GM19043 (cell line): ENCODE data around the gene PRDM4.
A peak's percentile ranks its signal among the peaks of the same experiment; 100 is the strongest.
"Not testable (repeated sequence)": the region's sequence is repeated elsewhere in the genome, so short reads cannot be mapped to it uniquely, and the experiment has no call there.

Experiments used
- ATAC-seq: cut with Tn5 transposase; IDR thresholded peaks from one replicate; pipeline ENCODE4 v1.9.1; 2021; ENCODE audit warnings: low read depth; ENCODE audit not compliant: unreplicated experiment

Gene PRDM4

DNA sequence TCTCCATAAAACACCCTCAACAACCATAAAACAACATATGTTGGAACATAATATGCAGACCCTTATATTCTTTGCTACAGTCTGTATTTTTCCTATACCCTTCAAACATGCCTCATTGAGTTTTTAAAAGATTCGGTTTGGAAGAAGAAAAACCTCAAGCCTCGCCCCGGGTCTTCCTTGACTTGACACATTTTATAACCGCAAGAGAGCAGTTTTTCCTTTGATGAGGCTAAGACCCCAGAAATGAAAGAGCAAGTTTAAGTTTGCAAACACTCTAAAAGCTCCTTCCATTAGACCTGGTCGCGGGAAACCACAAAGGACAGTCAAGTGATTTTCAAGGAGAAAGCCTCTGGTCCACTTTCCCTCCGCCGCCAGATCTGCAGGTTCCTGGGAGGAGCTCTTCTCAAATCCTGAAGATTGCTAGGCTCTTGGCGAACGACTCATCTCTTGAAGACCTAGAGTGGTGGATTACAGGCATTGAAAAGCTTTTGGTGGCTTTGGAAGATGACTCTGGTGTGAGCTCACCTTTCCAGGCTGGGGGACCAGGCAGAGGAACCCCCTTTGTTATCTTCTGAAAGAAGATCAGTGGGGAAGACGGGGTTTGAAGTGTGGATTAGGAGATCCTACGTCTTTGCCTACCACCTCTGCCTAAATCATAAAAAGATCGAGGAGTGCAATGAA lies 13.6 kb upstream of the PRDM4 start, which contains the start of gene ASCL4:
Gene ASCL4, plus strand, starts transcription at position 356 of the 681 bp plus-strand sequence. CDS start 515 bp downstream, outside the sequence.
- ATAC-seq: no peak

DNA sequence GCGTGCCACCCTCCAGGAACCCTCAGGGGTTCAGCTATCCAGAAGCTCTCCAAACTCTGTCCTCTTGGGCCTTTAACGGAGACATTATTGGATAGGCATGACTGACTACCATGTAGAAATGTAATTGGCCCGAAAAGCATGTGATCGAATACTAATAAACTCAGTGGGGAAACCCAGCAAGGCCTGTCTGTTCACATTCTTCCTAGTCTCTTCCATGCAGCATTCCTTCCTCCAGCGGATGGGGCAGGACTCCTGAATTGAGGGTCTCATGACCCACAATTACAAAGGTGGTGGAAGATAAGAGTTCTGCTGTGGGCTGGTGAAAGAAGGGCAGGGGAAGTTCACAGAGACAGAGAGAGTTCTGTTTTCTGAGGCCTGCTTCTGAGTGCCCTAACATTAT lies 6.5 kb upstream of the PRDM4 start:
- ATAC-seq: no peak

DNA sequence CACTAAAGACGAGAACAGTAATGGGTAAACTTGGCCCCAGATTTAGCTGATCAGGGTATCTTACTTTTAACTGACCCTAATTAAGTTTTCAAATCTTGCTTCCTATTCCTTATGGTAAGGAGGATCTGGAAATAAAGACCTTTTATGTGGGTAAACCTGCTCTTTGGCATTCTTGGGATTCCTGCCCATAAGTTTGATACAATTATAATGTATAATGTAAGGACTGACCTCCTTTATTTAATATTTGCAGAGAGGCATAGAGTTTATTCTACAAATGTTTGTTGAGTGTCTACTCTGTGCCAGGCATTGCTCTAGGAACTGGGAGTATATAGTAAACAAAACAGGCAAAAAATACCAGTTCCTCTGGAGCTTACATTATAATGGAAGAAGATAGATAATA lies 4.4 kb upstream of the PRDM4 start:
- no peak for ATAC-seq

DNA sequence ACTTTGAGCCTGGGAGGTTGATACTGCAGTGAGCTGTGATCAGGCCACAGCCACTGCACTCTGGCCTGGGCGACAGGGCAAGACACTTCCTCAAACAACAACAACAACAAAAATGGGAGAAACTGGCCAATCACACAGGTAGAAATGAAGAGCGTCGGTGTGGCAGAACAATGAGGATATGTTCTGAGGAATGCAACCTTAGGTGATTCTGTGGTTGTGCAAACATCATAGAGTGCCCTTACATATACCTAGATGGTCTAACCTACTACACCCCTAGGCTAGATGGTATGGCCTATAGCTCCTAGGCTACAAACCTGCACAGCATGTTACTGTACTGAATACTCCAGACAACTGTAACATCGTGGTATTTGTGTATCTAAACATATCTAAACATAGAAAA lies 3.7 kb upstream of the PRDM4 start:
- no peak for ATAC-seq

DNA sequence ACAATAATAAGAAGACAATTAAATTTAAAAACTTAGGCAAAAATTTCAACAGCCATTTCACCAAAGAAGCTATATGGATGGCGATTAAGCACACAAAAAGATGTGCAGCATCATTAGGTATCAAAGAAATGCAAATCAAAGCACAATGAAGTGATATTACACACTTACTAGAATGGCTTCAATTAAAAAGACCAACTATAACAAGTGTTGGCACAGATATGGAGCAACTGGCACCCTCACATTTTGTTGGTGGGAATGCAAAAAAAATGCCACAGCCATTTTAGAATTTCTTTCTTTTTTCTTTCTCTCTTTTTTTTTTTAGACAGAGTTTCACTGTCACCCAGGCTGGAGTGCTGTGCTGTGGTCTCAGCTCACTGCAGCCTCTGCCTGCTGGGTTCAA lies 1.9 kb upstream of the PRDM4 start:
- ATAC-seq: no peak

DNA sequence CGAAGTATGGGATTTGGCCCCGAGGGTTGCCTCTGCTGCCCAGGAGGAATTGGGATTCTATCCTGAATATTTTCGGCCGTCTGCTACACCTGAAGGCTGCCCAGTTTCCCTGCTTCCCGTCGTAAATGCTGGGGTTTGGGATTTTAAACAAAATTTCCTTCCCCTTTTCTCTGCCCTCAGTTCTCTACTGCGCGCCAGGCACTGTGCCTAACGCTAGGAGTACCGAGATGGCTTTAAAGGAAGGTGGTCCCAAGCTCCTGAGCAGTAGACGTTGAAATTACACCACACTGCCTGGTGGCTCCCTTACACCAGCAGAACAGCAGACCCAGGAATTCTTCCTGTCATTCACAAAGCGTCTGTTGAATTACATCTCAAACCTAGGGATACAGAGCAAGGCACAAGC lies 566 bp upstream of the PRDM4 start:
- no peak for ATAC-seq

DNA sequence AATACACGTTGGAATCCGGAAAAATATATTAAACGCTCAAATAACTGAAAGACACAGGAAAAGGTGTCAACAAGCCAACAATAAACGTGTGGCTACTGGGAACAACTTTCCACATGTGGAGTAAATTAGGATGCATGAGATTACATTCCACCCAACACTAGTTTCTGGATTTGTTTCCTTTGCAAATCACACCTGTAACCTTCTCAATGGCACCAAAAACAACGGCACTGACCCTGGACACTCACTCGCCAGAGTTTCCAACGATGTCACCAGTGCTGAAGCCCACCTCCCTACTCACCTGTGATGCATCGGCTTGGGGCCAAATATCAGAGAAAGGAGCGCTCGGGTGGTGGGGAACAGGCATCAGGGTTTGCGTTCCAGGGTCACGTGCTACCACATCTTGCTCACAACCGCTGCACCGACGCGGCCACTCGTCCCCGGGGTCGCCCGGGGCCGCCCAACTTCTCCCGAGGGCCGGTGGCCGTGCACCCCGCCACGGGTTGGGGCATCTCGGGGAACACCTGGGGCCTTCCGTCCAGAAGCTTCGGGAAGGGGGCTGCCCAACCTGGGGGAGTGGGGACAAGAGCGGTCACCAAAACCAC lies 629 bp downstream of the PRDM4 start:
- ATAC-seq: no peak

DNA sequence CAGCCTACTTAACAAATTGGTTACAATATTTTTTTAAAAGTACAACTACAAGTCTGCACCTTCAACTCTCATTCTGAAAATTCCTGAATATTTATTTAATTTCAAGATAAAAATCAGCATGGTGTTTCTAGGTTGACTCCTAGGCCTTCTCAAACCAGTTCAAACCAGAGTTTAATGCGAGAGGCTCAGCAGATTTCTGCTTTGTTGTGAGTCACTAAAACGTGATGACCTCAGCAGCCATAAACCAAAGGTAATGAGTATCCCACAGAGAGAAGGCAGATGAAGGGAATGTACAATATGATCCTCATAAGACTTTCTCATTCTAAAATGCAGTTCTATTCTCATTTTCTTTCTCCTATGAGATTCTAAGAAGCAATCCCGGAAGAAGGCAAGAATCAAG lies 1.5 kb downstream of the PRDM4 start:
- no peak for ATAC-seq

DNA sequence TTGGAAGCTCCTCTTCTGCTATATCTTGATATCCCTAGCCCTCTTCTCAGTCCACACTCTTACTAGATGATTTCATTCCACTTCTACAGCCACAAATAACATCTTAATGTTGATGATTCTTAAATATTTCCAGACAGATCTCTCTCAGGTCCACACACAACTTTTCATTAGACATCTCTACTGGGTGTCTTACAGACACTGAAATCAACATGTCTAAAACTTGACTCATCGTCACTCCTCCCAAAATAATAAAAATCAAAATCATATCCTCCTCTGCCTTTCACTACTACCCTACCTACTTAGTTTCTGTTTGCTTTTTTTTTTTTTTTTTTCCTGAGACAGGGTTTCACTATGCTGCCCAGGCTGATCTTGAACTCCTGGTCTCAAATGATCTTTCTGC lies 11.9 kb downstream of the PRDM4 start:
- no peak for ATAC-seq

DNA sequence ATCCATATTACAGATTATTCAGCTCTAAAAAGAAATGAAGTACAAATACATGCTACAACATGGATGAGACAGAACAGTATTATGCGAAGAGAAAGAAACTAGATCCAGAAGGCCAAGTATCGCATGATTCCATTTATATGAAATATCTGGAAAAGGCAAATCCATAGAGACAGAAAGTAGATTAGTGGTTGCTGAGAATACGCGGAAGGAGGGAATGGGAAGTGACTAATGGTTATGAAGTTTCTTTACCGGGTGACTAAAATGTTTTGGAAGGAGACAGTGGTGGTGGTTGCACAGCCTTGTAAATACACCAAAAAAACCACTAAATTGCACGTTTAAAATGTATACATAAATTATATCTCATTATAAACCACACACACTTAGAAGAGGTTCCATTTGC lies 12.5 kb downstream of the PRDM4 start:
- ATAC-seq: no peak

DNA sequence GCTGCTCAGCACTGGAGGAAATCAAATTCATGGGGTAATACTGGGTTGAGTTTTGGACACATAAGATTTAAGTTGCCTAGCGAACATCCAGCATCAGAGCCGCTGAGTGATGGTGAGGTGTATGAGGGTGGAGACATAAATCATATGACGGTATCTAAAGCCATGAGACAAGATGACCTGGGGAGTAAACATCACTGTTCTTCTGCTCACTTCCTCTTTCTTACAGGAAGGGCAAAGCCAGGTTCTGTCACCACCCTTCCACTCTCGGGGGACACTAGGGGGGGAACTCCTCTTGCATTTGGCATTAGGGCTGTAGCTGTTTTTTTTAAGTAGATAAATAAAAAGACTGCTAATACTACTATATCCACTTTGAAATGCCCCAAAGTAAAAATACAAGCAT lies 24.0 kb downstream of the PRDM4 start:
- ATAC-seq: peak; percentile 96

DNA sequence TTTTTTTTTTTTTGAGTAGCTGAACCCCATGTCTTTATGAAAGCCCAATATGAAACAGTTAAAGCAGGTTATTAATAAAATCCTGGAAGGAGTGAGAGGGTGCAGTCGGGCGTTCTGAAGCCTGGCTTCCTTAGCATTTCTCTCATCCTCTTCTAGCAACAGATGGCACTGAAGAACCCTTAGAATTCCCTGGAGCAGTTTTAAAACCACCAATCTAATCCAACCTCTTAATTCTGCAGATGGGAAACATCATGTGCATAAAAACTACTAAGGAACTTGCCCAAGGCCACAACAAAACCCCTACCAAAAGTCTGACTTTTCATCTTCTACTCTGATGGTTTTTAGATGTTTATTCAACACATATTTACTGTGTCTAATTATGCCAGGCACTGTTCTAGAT lies 25.2 kb downstream of the PRDM4 start:
- ATAC-seq: no peak

DNA sequence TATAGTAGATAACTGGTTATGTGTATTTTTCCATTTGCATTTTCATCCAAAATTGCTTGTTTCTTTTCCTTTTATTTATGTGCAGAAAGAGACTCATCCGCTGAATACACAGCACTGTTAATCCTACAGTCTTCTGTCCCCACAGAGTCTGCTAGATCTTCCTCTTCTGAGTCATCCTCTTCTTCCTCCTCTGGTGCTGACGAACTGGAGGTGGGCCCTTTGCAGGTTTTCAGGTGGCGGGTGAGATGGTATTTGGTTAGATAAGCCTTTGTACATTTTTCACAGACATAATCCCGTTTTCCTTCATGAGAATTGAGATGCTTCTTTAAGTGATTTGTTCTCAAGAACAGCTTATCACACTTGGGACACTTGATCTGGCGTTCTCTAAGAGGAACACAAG lies 26.8 kb downstream of the PRDM4 start:
- no peak for ATAC-seq

DNA sequence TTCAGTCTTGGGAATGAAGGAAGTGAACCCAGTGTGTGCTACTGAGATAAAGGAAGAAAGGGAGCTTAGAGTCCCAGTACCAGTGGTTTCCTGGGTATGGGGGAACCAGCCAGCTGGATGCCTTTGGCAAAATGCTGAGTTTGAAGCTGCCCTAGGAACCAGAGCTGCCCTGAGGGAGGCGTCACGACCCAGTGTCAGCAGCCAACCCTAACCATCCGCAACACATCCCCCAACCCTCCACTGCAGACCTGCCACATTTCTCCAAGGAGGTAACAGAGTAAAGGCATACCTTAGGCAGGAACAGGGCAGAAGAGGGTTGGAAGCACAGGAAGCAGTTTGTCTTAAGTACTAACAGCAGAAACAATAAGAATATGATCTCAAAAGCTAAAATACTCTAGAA lies 28.6 kb downstream of the PRDM4 start:
- no peak for ATAC-seq

DNA sequence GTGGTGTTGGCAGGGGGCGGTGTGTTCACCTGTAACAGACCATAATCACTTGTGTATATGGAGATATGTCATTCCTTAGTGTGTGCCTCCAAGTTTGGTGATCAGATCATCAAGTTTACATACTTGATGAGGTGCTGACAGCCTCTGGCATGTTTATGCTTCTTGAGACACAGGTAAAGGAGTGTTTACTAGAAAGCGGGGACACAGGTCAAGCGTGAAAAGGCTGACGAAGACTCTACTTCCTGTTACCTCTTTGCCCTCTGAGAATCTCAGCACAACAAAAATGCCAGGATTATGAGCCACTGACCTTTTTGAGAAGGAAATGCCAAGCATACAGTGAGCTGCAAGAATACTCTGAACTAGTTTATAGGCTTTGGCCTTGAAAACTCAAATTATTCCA lies 29.6 kb downstream of the PRDM4 start:
- no peak for ATAC-seq

DNA sequence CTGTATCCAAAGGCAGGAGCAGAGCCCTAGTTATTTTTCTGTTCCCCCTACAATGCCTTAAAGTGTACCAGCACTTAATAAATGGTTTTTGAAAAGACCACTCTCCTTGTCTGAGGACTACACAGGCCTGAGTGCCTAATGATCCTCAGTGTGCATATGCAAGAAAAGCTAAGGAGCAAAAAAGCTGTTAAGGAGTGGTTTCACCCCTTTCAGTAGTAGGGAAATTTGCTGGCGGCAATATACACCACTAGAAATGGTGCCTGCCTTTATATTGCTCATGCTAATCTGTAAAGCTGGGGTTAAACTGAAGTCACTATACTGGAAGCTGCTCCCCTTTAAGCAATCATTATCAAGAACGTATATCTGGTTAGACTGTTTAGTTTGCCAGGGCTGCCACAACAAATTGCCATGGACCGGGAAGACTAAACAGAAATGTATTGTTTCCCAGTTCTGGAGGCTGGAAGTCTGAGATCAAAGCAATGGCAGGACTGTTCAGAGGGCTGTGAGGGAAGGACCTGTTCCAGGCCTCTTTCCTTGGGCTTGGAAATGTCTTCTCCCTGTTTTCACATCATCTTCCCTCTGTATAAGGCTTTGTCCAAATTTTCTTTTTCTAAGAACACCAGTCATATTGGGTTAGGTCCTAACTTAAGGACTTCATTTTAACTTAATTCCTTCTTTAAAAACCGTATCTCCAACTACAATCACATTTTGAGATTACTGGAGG lies 30.2 kb downstream of the PRDM4 start:
- ATAC-seq: no peak

DNA sequence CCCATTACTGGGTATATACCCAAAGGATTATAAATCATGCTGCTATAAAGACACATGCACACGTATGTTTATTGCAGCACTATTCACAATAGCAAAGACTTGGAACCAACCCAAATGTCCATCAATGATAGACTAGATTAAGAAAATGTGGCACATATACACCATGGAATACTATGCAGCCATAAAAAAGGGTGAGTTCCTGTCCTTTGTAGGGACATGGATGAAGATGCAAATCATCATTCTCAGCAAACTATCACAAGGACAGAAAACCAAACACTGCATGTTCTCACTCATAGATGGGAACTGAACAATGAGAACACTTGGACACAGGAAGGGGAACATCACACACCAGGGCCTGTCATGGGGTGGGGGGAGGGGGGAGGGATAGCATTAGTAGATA lies 33.2 kb downstream of the PRDM4 start:
- not testable (repeated sequence) for ATAC-seq

DNA sequence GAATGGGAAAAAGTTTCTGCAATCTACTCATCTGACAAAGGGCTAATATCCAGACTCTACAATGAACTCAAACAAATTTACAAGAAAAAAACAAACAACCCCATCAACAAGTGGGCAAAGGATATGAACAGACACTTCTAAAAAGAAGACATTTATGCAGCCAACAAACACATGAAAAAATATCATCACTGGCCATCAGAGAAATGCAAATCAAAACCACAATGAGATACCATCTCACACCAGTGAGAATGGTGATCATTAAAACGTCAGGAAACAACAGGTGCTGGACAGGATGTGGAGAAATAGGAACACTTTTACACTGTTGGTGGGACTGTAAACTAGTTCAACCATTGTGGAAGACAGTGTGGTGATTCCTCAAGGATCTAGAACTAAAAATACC lies 33.6 kb downstream of the PRDM4 start:
- not testable (repeated sequence) for ATAC-seq

DNA sequence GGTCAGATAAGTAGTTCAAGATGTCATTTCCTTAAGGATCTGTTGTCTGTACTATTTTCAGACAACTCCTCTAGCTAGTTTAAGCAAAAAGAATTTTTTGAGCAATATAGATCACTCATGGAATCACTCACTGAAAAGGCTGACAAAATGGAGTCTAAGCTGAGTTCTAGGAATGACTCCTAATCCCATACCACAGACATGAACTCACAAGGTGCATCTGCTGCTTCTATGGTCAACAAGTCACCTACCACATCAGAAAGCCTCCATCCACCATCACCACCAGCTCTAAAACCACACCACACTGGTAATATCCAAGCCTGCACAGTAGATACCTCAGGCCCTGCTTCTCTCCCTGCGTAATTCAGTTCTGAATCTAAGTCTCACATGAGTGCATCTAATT lies 42.3 kb downstream of the PRDM4 start:
- no peak for ATAC-seq

DNA sequence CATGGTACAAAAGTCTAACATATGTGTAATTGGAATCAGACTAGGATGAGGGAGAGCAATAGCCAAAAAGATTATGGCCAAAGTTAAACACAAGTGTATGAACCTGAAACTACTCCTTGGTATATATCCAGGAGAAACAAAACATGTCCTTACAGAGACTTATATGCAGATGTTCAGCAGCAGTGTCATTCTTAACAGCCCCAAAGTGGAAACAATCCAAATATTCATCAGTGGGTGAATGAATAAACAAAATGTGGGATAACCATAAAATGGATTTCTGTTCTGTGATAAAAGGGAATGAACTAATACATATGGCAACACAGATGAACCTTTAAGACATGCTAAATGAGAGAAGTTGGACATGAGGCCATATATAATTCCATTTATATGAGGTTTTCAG lies 45.2 kb downstream of the PRDM4 start:
- ATAC-seq: no peak

DNA sequence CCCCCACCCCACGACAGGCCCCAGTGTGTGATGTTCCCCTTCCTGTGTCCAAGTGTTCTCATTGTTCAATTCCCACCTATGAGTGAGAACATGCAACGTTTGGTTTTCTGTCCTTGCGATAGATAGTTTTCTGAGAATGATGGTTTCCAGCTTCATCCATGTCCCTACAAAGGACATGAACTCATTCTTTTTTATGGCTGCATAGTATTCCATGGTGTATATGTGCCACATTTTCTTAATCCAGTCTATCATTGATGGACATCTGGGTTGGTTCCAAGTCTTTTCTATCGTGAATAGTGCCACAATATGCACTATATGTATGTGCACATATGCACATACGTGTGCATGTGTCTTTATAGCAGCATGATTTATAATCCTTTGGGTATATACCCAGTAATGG lies 55.4 kb downstream of the PRDM4 start:
- not testable (repeated sequence) for ATAC-seq

DNA sequence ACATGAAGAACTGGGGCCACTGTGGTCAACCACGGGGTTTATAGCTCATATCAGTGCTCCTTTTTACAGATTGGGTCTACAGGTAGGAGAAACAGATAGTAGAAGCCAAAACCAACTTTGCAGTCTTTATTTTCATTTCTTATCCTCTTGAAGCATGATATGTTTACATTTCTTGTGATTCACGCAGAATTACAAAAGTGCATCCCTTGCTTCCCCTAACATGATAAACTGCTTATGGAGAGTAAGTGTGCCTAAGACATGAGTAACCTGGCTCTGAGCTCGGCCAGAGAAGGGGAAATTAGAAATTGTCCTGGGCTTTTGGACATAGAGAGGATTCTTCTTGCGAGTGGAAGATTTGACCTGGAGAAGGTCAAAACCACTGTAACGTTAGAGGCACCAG lies 56.9 kb downstream of the PRDM4 start:
- no peak for ATAC-seq
